WTC11 (cell line): ENCODE measurements around the gene GREB1. TPM values are rescaled to one million over a fixed set of nuclear protein-coding genes. Genes with fewer than 3 reads are reported as not detected.

ENCODE experiments used
- ATAC-seq: fragments of 200-7000 bp; cut with Tn5 transposase; 2 replicates; pipeline ENCODE4 v1.10.0; 2021; ENCODE audit warnings: mild to moderate bottlenecking, moderate library complexity
- CTCF ChIA-PET: fragments of 300-600 bp; sonication (Branson Sonifier 250); formaldehyde crosslinking; loops from one replicate; lab custom pipeline; 2021; ENCODE audit warnings: antibody characterized with exemption; lab: Charles Lee
- POLR2A ChIA-PET: fragments of 350-600 bp; sonication (Branson Sonifier 250); formaldehyde crosslinking; loops from one replicate; lab custom pipeline; 2021; ENCODE audit warnings: antibody characterized with exemption; lab: Charles Lee
- DNase-seq: peaks from one replicate; pipeline ENCODE4 v3.0.0; 2021; ENCODE audit warnings: low spot score
- H3K27ac Mint-ChIP-seq: 2 replicates; pipeline ENCODE4 v1.8.0; 2021; ENCODE audit warnings: mixed read lengths
- H3K27me3 Mint-ChIP-seq: 2 replicates; pipeline ENCODE4 v1.8.0; 2021; ENCODE audit warnings: low read depth, mild to moderate bottlenecking, moderate library complexity, mixed read lengths
- H3K36me3 Mint-ChIP-seq: 2 replicates; pipeline ENCODE4 v1.8.0; 2021; ENCODE audit warnings: mixed read lengths
- H3K4me1 Mint-ChIP-seq: 2 replicates; pipeline ENCODE4 v1.8.0; 2022; ENCODE audit warnings: mixed read lengths
- H3K4me3 Mint-ChIP-seq: 2 replicates; pipeline ENCODE4 v1.8.0; 2021; ENCODE audit warnings: mild to moderate bottlenecking, moderate library complexity, mixed read lengths
- H3K9me3 Mint-ChIP-seq: 2 replicates; pipeline ENCODE4 v1.8.0; 2021; ENCODE audit warnings: mixed read lengths
- ETV6 ChIP-seq: sonication (generic); formaldehyde crosslinking; IDR thresholded peaks from 2 replicates; pipeline ENCODE4 v1.8.1; 2022; ENCODE audit warnings: mild to moderate bottlenecking, missing genetic modification reagents
- NR1H2 ChIP-seq: sonication (generic); formaldehyde crosslinking; IDR thresholded peaks from 2 replicates; pipeline ENCODE4 v1.9.0; 2021; ENCODE audit warnings: mild to moderate bottlenecking, moderate library complexity, missing genetic modification reagents
- ZBTB21 ChIP-seq: sonication (generic); formaldehyde crosslinking; IDR thresholded peaks from 2 replicates; pipeline ENCODE4 v1.8.1; 2023; ENCODE audit warnings: mild to moderate bottlenecking, missing genetic modification reagents, borderline replicate concordance
- ZNF396 ChIP-seq: fragments of 250-450 bp; sonication (Bioruptor Pico); IDR thresholded peaks from 2 replicates; pipeline ENCODE4 v1.8.0; 2021; ENCODE audit warnings: mild to moderate bottlenecking, moderate library complexity, borderline replicate concordance
- ZNF423 ChIP-seq: fragments of 250-450 bp; sonication (Bioruptor Pico); IDR thresholded peaks from 2 replicates; pipeline ENCODE4 v2.1.2; 2022; ENCODE audit warnings: mild to moderate bottlenecking, moderate library complexity
- total RNA-seq: library from RNA; stranded (reverse); gene quantifications from 3 replicates; pipeline ENCODE4 v1.2.3, GENCODE V29; 2021
- TF ChIP-seq, protein P1 (sequence below): sonication (generic); formaldehyde crosslinking; IDR thresholded peaks from 2 replicates; pipeline ENCODE4 v1.8.0; 2022; ENCODE audit warnings: mild to moderate bottlenecking, missing genetic modification reagents
- TF ChIP-seq, protein P2 (sequence below): sonication (generic); formaldehyde crosslinking; IDR thresholded peaks from 2 replicates; pipeline ENCODE4 v1.8.1; 2023; ENCODE audit warnings: mild to moderate bottlenecking, missing genetic modification reagents, borderline replicate concordance
- TF ChIP-seq, protein P3 (sequence below): fragments of 250-450 bp; sonication (Bioruptor Pico); IDR thresholded peaks from 2 replicates; pipeline ENCODE4 v1.9.0; 2021; ENCODE audit warnings: mild to moderate bottlenecking, borderline replicate concordance

The GREB1 gene
- total RNA-seq, 1 experiment from 2014 or later = 35.7 TPM

DNA sequence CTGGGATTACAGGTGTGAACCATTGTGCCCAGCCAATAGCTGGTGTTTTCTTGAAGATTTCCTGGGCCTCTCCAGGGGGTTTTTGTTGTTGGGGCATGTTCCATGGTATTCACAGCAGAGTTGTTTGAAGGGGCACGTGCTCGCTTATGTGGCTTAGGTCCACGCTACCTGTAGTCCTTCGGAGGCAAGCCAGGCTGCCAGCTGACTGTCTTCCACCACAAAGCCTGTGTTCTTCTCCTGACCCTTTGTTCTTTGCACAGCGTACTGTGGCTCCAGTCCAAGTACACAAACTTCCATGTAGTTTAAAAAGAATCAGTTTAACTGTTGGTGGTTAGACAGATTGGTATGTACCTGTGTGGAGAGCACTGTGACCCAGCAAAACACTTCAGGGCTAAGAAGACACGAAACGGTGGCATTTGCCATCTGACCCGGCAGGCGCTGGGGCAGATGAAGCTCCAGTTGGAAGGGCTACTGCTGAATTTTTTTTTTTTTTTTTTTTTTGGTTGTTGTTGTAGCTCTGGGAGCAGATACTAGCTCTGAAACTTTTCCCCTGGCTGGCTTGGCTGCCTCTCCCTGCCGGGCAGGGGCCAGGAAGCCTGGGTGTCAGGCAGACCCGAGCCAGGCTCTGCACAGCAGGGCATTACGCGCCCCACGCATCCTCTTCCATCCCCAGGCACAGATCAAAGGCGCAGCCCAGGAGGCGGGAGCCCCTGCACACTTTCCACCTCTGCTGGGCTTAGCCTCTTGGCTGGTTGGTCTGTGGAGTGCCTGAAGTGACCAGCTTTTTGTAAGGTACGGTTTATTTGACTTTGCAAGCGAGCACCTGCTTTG is 5.7 kb downstream of the GREB1 start (continued):
- TF ChIP-seq, protein P1, sequence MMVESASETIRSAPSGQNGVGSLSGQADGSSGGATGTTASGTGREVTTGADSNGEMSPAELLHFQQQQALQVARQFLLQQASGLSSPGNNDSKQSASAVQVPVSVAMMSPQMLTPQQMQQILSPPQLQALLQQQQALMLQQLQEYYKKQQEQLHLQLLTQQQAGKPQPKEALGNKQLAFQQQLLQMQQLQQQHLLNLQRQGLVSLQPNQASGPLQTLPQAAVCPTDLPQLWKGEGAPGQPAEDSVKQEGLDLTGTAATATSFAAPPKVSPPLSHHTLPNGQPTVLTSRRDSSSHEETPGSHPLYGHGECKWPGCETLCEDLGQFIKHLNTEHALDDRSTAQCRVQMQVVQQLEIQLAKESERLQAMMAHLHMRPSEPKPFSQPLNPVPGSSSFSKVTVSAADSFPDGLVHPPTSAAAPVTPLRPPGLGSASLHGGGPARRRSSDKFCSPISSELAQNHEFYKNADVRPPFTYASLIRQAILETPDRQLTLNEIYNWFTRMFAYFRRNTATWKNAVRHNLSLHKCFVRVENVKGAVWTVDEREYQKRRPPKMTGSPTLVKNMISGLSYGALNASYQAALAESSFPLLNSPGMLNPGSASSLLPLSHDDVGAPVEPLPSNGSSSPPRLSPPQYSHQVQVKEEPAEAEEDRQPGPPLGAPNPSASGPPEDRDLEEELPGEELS (CRISPR knock-in tag) = peak; percentile 24; the same call in 1 of the 2 replicates
- TF ChIP-seq, protein P2, sequence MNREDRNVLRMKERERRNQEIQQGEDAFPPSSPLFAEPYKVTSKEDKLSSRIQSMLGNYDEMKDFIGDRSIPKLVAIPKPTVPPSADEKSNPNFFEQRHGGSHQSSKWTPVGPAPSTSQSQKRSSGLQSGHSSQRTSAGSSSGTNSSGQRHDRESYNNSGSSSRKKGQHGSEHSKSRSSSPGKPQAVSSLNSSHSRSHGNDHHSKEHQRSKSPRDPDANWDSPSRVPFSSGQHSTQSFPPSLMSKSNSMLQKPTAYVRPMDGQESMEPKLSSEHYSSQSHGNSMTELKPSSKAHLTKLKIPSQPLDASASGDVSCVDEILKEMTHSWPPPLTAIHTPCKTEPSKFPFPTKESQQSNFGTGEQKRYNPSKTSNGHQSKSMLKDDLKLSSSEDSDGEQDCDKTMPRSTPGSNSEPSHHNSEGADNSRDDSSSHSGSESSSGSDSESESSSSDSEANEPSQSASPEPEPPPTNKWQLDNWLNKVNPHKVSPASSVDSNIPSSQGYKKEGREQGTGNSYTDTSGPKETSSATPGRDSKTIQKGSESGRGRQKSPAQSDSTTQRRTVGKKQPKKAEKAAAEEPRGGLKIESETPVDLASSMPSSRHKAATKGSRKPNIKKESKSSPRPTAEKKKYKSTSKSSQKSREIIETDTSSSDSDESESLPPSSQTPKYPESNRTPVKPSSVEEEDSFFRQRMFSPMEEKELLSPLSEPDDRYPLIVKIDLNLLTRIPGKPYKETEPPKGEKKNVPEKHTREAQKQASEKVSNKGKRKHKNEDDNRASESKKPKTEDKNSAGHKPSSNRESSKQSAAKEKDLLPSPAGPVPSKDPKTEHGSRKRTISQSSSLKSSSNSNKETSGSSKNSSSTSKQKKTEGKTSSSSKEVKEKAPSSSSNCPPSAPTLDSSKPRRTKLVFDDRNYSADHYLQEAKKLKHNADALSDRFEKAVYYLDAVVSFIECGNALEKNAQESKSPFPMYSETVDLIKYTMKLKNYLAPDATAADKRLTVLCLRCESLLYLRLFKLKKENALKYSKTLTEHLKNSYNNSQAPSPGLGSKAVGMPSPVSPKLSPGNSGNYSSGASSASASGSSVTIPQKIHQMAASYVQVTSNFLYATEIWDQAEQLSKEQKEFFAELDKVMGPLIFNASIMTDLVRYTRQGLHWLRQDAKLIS (CRISPR knock-in tag) = no peak
- no peak for TF ChIP-seq NR1H2 (CRISPR knock-in tag)

DNA sequence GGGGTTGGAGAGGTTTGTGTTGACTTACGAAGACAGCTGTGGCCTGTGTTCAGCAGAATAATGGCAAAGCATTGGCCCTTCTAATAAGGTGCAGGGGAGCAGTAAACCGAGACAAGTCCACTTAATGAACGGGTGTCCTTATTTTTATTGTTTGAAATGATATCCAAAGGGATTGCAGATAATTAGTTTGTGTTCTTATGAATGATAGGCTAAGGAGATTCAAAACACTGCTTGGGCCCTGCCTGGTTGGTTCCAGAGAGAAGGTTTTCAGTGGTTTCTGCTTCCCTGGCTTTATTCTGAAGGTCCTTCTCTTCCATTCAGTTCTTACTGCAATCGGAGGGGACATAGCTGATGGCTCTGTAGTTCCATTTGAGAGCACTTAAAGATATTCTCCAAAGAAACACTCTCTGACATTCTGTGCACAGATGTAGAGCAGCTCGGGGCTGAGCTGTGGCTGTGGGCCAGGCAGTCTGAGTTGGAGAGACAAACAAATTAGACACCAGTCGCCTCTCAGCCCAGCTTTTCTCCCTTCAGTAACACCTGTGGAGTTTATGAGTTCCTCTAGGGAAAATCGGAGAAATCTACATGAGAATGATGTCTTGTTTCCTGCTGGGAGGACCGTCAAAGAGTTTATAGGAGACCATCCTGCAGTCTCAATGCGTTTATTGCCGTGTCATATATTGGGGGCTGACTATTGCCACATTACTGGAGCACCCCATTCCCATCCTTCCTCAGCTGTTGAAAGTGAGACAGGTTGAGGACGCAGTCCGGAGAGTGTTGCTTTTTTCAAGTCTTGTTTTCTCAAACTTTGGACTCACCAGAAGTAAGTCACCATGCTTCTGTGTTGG is 6.5 kb downstream of the GREB1 start:
- Mint-ChIP-seq H3K9me3 (no peaks in the 10 kb centered on the region), H3K4me1 (peaks cover 68% of the 10 kb centered on the region), H3K27me3 (no peaks in the 10 kb centered on the region), H3K4me3 (peak overlapping the region; percentile 26), H3K36me3 (no peaks in the 10 kb centered on the region), H3K27ac (peak overlapping the region; percentile 86)
- POLR2A ChIA-PET = interaction anchor here (0.9 kb wide), 1 partner anchor 8 kb away, joined by 3 read pairs; no protein-coding TSS in a partner anchor
- CTCF ChIA-PET = interaction anchor here (1.0 to 10.2 kb wide), 4 partner anchors 24 to 50 kb away, joined by 3 to 191 read pairs (median 5); no protein-coding TSS in a partner anchor
- no peak for DNase-seq
- no peak for TF ChIP-seq ZBTB21 (CRISPR knock-in tag)
- TF ChIP-seq ETV6 = 0 out of 2 replicates have a peak, but pooled peaks have one; percentile 42
- 0 out of 2 replicates have a peak, but pooled peaks have one; percentile 10 for TF ChIP-seq ZNF423 (CRISPR knock-in tag)
- TF ChIP-seq ZNF396 (CRISPR knock-in tag) = no peak
- TF ChIP-seq, protein P3, sequence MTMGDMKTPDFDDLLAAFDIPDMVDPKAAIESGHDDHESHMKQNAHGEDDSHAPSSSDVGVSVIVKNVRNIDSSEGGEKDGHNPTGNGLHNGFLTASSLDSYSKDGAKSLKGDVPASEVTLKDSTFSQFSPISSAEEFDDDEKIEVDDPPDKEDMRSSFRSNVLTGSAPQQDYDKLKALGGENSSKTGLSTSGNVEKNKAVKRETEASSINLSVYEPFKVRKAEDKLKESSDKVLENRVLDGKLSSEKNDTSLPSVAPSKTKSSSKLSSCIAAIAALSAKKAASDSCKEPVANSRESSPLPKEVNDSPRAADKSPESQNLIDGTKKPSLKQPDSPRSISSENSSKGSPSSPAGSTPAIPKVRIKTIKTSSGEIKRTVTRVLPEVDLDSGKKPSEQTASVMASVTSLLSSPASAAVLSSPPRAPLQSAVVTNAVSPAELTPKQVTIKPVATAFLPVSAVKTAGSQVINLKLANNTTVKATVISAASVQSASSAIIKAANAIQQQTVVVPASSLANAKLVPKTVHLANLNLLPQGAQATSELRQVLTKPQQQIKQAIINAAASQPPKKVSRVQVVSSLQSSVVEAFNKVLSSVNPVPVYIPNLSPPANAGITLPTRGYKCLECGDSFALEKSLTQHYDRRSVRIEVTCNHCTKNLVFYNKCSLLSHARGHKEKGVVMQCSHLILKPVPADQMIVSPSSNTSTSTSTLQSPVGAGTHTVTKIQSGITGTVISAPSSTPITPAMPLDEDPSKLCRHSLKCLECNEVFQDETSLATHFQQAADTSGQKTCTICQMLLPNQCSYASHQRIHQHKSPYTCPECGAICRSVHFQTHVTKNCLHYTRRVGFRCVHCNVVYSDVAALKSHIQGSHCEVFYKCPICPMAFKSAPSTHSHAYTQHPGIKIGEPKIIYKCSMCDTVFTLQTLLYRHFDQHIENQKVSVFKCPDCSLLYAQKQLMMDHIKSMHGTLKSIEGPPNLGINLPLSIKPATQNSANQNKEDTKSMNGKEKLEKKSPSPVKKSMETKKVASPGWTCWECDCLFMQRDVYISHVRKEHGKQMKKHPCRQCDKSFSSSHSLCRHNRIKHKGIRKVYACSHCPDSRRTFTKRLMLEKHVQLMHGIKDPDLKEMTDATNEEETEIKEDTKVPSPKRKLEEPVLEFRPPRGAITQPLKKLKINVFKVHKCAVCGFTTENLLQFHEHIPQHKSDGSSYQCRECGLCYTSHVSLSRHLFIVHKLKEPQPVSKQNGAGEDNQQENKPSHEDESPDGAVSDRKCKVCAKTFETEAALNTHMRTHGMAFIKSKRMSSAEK = no peak
- peak; percentile 12 for ATAC-seq
